Measurements from ENCODE around the gene MAML3.

The MAML3 gene

GRCh38 chr4:139834226-139834662, 319.7 kb downstream of the MAML3 start:
- TF ChIP-seq USF1 (IDR thresholded peaks at IDR 0.05) (no peak), REST (IDR thresholded peaks at IDR 0.05; ENCODE audit: low read depth) (no peak), CEBPB (IDR thresholded peaks at IDR 0.05) (no peak), TEAD4 (IDR thresholded peaks at IDR 0.05) (no peak), EP300 (IDR thresholded peaks at IDR 0.05; ENCODE audit: borderline replicate concordance) (no peak), TCF12 (IDR thresholded peaks at IDR 0.05; ENCODE audit: low read depth) (no peak), MAX (IDR thresholded peaks at IDR 0.05) (no peak), YY1 (IDR thresholded peaks at IDR 0.05; ENCODE audit: low read depth) (no peak), TAF1 (IDR thresholded peaks at IDR 0.05; ENCODE audit: low read depth) (no peak), EGR1 (IDR thresholded peaks at IDR 0.05) (no peak), NFIC (IDR thresholded peaks at IDR 0.05) (no peak), ZBTB7A (IDR thresholded peaks at IDR 0.05; ENCODE audit: low read depth) (no peak), FOXM1 (IDR thresholded peaks at IDR 0.05; ENCODE audit: borderline replicate concordance, low read depth) (no peak), RAD21 (IDR thresholded peaks at IDR 0.05; ENCODE audit: low read depth) (no peak), CREB1 (IDR thresholded peaks at IDR 0.05; ENCODE audit: low read depth) (no peak)

- TF ChIP-seq CEBPB (IDR thresholded peaks at IDR 0.05): no peak
- no peak for TF ChIP-seq YY1 (IDR thresholded peaks at IDR 0.05; ENCODE audit: low read depth)
- TF ChIP-seq TCF12 (IDR thresholded peaks at IDR 0.05; ENCODE audit: low read depth): no peak
- TF ChIP-seq RAD21 (IDR thresholded peaks at IDR 0.05; ENCODE audit: low read depth): no peak
- no peak for TF ChIP-seq EP300 (IDR thresholded peaks at IDR 0.05; ENCODE audit: borderline replicate concordance)
- TF ChIP-seq TEAD4 (IDR thresholded peaks at IDR 0.05): no peak
- no peak for TF ChIP-seq ZBTB7A (IDR thresholded peaks at IDR 0.05; ENCODE audit: low read depth)
- no peak for TF ChIP-seq REST (IDR thresholded peaks at IDR 0.05; ENCODE audit: low read depth)
- no peak for TF ChIP-seq USF1 (IDR thresholded peaks at IDR 0.05)
- no peak for TF ChIP-seq FOXM1 (IDR thresholded peaks at IDR 0.05; ENCODE audit: borderline replicate concordance, low read depth)
- no peak for TF ChIP-seq NFIC (IDR thresholded peaks at IDR 0.05)
- TF ChIP-seq CREB1 (IDR thresholded peaks at IDR 0.05; ENCODE audit: low read depth): no peak
- no peak for TF ChIP-seq TAF1 (IDR thresholded peaks at IDR 0.05; ENCODE audit: low read depth)
- no peak for TF ChIP-seq MAX (IDR thresholded peaks at IDR 0.05)
- no peak for TF ChIP-seq EGR1 (IDR thresholded peaks at IDR 0.05)
Observed at GRCh38 chr4:139833151-139833910, 320.7 kb downstream of the MAML3 start.

GRCh38 chr4:139828966-139829664, 324.9 kb downstream of the MAML3 start:
- TF ChIP-seq FOXM1 (IDR thresholded peaks at IDR 0.05; ENCODE audit: borderline replicate concordance, low read depth): no peak

GRCh38 chr4:139826426-139826825, 327.6 kb downstream of the MAML3 start:
- TF ChIP-seq REST (IDR thresholded peaks at IDR 0.05; ENCODE audit: low read depth): no peak
- TF ChIP-seq EP300 (IDR thresholded peaks at IDR 0.05; ENCODE audit: borderline replicate concordance): no peak
- no peak for TF ChIP-seq TAF1 (IDR thresholded peaks at IDR 0.05; ENCODE audit: low read depth)
- TF ChIP-seq ZBTB7A (IDR thresholded peaks at IDR 0.05; ENCODE audit: low read depth): no peak
- no peak for TF ChIP-seq CREB1 (IDR thresholded peaks at IDR 0.05; ENCODE audit: low read depth)
- no peak for TF ChIP-seq FOXM1 (IDR thresholded peaks at IDR 0.05; ENCODE audit: borderline replicate concordance, low read depth)
- TF ChIP-seq TCF12 (IDR thresholded peaks at IDR 0.05; ENCODE audit: low read depth): no peak
- no peak for TF ChIP-seq CEBPB (IDR thresholded peaks at IDR 0.05)
- no peak for TF ChIP-seq EGR1 (IDR thresholded peaks at IDR 0.05)
- no peak for TF ChIP-seq TEAD4 (IDR thresholded peaks at IDR 0.05)

Data from Ishikawa (cell line).